Breast epithelium (tissue), 4 donors: ENCODE data around the gene NDUFS3. TPM values are rescaled to one million over a fixed set of nuclear protein-coding genes. Genes with fewer than 3 reads are reported as not detected.
"Not testable (repeated sequence)": the region's sequence is repeated elsewhere in the genome, so short reads cannot be mapped to it uniquely, and the experiment has no call there.

ENCODE experiments used
- DNase-seq, 2 donors: peaks; one replicate each; pipeline ENCODE4 v3.0.0-alpha.2; 2019; ENCODE audit warnings: low spot score in 2 of 2
- H3K27ac ChIP-seq, 2 donors: fragments of 200-600 bp; sonication (generic) in 1 of 2; one replicate each; pipeline ENCODE4 v1.5.1; 2016 to 2019; ENCODE audit warnings: mild to moderate bottlenecking in 1 of 2
- H3K27me3 ChIP-seq, 2 donors: fragments of 200-600 bp; sonication (generic) in 1 of 2; one replicate each; pipeline versions ENCODE4 v1.5.1 to v1.6.0; 2017 to 2019; ENCODE audit warnings: control low read depth in 1 of 2, mild to moderate bottlenecking in 1 of 2
- H3K36me3 ChIP-seq: fragments of 200-600 bp; one replicate; pipeline ENCODE4 v1.5.1; 2019
- H3K4me1 ChIP-seq, 2 donors: fragments of 200-600 bp; sonication (generic); one replicate each; pipeline ENCODE4 v1.5.1; 2016 to 2019; ENCODE audit warnings: control low read depth in 1 of 2
- H3K4me3 ChIP-seq, 3 donors: fragments of 200-600 bp; sonication (generic); 1 replicate in 2 of 3; 2 replicates in 1 of 3; pipeline ENCODE4 v1.5.1; 2016 to 2019; ENCODE audit warnings: mild to moderate bottlenecking in 3 of 3, moderate library complexity in 2 of 3
- H3K9me3 ChIP-seq, 2 donors: fragments of 200-600 bp; sonication (generic) in 1 of 2; one replicate each; pipeline ENCODE4 v1.5.1; 2016 to 2019; ENCODE audit warnings: control low read depth in 1 of 2
- POLR2A ChIP-seq: fragments of 450-650 bp; IDR thresholded peaks from one replicate; pipeline ENCODE4 v1.6.1; 2016; ENCODE audit warnings: antibody characterized with exemption, mild to moderate bottlenecking, moderate library complexity
- POLR2AphosphoS5 ChIP-seq, 3 donors: sonication (generic); formaldehyde crosslinking; IDR thresholded peaks; one replicate each; pipeline ENCODE4 v1.6.1; 2017; ENCODE audit warnings: antibody characterized with exemption in 3 of 3
- intact Hi-C: fragments of 100-400 bp; cut with DNase I; formaldehyde crosslinking; loops from one replicate; pipeline ENCODE4 v1.15.1; 2023; ENCODE audit warnings: low total_unique reads
- total RNA-seq, 3 donors: library from RNA; depleted of rRNA; stranded (reverse); fragments of >200 nt; gene quantifications; one replicate each; pipeline ENCODE4 v1.1.0, GENCODE V29; 2016
- TF ChIP-seq, protein P1 (sequence below), 3 donors: fragments of 450-650 bp; IDR thresholded peaks; one replicate each; pipeline ENCODE4 v1.5.1; 2016 to 2017; ENCODE audit warnings: antibody characterized with exemption in 3 of 3, mild to moderate bottlenecking in 3 of 3, moderate library complexity in 3 of 3

The NDUFS3 gene
- total RNA-seq = 10 to 100 TPM; 49.0 to 59.7 (median 49.2) TPM

DNA sequence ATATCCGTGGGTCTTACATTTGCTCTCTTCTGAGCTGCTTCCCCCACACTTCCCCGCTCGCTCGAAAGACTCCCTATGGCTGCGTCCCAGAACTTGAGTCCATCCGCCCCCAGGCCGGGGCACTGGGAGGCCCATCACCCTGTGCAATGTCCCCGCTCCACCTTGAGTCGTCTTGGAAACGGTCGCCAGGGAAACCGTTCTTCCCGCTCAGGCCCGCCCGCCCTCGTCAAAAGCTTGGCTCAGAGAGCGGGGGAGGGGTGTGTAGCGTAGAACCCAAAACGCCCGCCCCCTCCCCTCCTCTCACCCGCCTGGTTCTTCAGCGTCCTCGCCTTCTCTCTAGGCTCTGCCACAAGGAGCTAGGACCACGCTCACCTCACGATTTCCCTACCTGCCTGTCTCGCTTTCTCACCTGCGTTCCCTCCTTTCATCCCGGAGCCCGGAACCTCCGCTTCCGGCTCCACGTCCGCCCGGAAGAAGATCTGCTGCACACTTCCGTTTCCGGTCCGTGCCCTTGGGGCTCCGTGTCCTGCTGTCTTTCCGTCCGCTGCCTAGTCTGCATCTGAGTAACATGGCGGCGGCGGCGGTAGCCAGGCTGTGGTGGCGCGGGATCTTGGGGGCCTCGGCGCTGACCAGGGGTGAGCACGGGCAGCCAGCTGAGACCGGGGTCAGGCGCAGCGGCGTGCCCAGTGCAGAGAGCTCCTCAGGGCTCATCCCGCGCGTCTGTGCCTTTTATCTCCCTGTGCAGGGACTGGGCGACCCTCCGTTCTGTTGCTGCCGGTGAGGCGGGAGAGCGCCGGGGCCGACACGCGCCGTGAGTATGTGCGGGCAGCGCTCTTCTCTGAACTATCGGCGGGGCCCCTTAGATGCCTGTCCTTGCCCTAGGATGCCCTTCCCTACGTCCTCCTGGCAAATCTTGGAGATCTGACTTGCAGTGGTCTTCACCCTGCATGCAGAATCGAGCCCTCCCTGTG lies at the start of gene NDUFS3, which contains the start of gene KBTBD4:
Gene NDUFS3, plus strand, starts transcription at position 551 of the 971 bp plus-strand sequence. Its CDS starts 18 bp downstream, at position 569.
Gene KBTBD4, minus strand, starts transcription at position 447 of the 971 bp plus-strand sequence. Its CDS starts 19 bp downstream, at position 428.
- intact Hi-C loops = no loop called here
- TF ChIP-seq, protein P1, sequence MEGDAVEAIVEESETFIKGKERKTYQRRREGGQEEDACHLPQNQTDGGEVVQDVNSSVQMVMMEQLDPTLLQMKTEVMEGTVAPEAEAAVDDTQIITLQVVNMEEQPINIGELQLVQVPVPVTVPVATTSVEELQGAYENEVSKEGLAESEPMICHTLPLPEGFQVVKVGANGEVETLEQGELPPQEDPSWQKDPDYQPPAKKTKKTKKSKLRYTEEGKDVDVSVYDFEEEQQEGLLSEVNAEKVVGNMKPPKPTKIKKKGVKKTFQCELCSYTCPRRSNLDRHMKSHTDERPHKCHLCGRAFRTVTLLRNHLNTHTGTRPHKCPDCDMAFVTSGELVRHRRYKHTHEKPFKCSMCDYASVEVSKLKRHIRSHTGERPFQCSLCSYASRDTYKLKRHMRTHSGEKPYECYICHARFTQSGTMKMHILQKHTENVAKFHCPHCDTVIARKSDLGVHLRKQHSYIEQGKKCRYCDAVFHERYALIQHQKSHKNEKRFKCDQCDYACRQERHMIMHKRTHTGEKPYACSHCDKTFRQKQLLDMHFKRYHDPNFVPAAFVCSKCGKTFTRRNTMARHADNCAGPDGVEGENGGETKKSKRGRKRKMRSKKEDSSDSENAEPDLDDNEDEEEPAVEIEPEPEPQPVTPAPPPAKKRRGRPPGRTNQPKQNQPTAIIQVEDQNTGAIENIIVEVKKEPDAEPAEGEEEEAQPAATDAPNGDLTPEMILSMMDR (IDR thresholded peaks at IDR 0.05) = peak in 1 of 3 donors; percentile 7
- peak; percentile 93 to 98 (median 97) for TF ChIP-seq POLR2AphosphoS5 (IDR thresholded peaks at IDR 0.05)
- peak; percentile 61 for TF ChIP-seq POLR2A

DNA sequence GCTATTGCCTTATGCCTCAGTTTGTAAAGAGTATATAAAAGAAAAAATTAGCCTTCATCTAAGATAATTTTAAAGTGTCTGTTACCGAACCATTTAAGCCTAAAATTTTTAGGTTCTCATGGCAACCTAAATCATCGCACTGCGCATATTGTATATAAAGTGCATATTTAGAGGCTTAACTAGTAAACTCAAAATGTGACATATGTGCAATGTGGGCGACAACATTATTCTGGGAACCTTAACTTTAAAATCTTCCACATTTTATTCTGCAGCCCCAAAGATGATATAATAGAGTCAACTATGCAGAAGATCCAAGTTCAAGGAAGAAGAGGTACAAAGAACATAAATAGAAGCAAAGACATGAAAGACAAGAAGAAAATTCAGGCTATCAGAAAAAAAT lies 48.9 kb upstream of the NDUFS3 start:
- TF ChIP-seq POLR2A (no peak), POLR2AphosphoS5 (IDR thresholded peaks at IDR 0.05) (no peak)
- TF ChIP-seq, protein P1 (IDR thresholded peaks at IDR 0.05) = no peak
- no peaks in the 10 kb centered on the region for H3K9me3 ChIP-seq
- DNase-seq = no peak
- intact Hi-C loops = no loop called here
- no peaks in the 10 kb centered on the region for H3K36me3 ChIP-seq
- peaks cover 0 to 10% of the 10 kb centered on the region in 2 donors for H3K4me1 ChIP-seq
- no peaks in the 10 kb centered on the region for H3K27me3 ChIP-seq
- no peak overlapping the region for H3K4me3 ChIP-seq
- no peak overlapping the region for H3K27ac ChIP-seq

More for the DNA sequence above, at the start of gene NDUFS3, which contains the start of gene KBTBD4:
- H3K9me3 ChIP-seq = no peaks in the 10 kb centered on the region
- H3K27ac ChIP-seq = peak within 1 kb of the TSS; percentile 93 to 96
- peak; percentile 82 to 88 for DNase-seq
- H3K27me3 ChIP-seq = no peaks in the 10 kb centered on the region
- H3K36me3 ChIP-seq = no peaks in the 10 kb centered on the region
- H3K4me1 ChIP-seq = peaks cover 0 to 28% of the 10 kb centered on the region in 2 donors
- H3K4me3 ChIP-seq = peak within 1 kb of the TSS; percentile 76 to 98 (median 83)

DNA sequence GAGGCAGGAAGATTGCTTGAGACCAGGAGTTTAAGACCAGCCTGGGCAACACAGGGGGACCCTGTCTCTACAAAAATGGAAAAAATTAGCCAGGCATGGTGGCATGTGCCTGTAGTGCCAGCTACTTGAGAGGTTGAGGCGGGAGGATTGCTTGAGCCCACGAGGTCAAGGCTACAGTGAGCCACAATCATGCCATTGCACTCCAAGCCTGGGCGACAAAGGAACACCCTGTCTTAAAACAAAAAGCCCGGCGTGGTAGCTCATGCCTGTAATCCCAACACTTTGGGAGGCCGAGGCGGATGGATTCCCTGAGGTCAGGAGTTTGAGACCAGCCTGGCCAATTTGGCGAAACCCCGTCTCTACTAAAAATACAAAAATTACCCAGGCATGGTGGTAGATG lies 48.2 kb upstream of the NDUFS3 start:
- intact Hi-C loops, H3K4me3 ChIP-seq, H3K9me3 ChIP-seq, H3K27ac ChIP-seq, H3K36me3 ChIP-seq, DNase-seq, H3K27me3 ChIP-seq, H3K4me1 ChIP-seq: not testable (repeated sequence)

DNA sequence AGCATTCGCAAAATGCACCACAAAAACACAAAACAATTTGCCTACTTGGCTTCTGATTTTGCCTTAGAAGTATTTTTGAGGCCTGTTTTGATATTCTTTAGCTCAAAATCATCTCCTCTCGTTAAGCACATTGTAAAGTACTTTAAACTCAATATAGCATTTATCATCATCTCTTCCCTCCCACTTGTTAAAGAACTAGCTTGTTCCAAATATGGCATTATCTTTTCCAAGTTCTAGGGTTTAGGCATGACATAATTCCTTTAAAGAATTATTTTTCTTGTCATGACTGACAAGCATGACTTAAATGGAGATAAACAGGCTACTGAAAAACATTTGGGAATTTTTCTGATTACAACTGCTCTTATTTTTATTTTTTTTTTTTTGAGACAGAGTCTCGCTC lies 47.2 kb upstream of the NDUFS3 start:
- no peaks in the 10 kb centered on the region for H3K27me3 ChIP-seq
- no peak overlapping the region for H3K27ac ChIP-seq
- intact Hi-C loops = no loop called here
- H3K9me3 ChIP-seq = no peaks in the 10 kb centered on the region
- no peaks in the 10 kb centered on the region for H3K36me3 ChIP-seq
- H3K4me1 ChIP-seq = peaks cover 0 to 6% of the 10 kb centered on the region in 2 donors
- no peak overlapping the region for H3K4me3 ChIP-seq
- TF ChIP-seq, protein P1 (IDR thresholded peaks at IDR 0.05) = no peak
- no peak for TF ChIP-seq POLR2AphosphoS5 (IDR thresholded peaks at IDR 0.05)
- no peak for TF ChIP-seq POLR2A
- DNase-seq = no peak

DNA sequence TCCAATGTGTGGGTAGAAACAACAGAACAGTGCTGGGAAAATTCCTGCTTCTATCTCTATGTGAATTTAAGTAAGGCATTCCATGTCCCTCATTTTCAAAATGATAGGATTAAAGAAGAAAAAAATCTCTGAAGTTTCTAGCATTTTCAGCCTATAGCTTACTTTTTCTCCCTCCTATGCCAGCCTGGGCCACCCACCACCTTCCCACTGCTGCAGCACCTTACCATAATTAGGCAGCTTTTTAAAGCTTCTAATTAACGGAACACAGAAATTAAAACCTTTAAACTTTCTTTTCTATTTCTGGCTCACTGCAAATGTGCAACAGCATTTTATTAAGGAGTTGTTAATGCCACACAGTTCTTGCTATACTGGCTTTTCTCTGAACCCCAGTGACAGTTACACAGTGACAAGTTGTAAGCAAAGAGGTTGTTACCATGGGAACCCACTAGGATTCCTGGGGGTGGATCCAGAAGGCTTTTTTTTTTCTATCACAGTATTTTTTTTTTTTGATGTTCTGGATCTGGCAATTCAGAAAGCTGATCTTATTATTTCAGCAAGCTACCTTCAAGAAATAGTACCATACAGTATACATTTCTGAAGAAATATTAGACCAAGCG lies 46.2 kb upstream of the NDUFS3 start:
- Histone ChIP-seq H3K36me3 (no peaks in the 10 kb centered on the region), H3K4me1 (peaks cover 0 to 6% of the 10 kb centered on the region in 2 donors), H3K4me3 (no peak overlapping the region), H3K9me3 (no peaks in the 10 kb centered on the region), H3K27me3 (no peaks in the 10 kb centered on the region), H3K27ac (no peak overlapping the region)
- DNase-seq = no peak
- no peak for TF ChIP-seq POLR2A
- no peak for TF ChIP-seq POLR2AphosphoS5 (IDR thresholded peaks at IDR 0.05)
- TF ChIP-seq, protein P1 (IDR thresholded peaks at IDR 0.05) = no peak
- intact Hi-C loops = no loop called here
